ENCODE measurements around the gene KRTAP3-1. TPM values are rescaled to one million over a fixed set of nuclear protein-coding genes. Genes with fewer than 3 reads are reported as not detected.
"Not testable (repeated sequence)": the region's sequence is repeated elsewhere in the genome, so short reads cannot be mapped to it uniquely, and the experiment has no call there.

KRTAP3-1 gene
- total RNA-seq, 1 donor from 2014 or later = not detected

GRCh38 chr17:41003926-41004325 lies 5.0 kb downstream of the KRTAP3-1 start:
- Histone ChIP-seq H3K36me3 (ENCODE audit: control insufficient read depth, insufficient read depth, low read length) (no peaks in the 10 kb centered on the region), H3K4me3 (ENCODE audit: low read depth, low read length) (no peak overlapping the region), H3K27me3 (ENCODE audit: control insufficient read depth, insufficient read depth, low read length) (no peaks in the 10 kb centered on the region)
- TF ChIP-seq CTCF (IDR thresholded peaks at IDR 0.05; ENCODE audit: insufficient read depth, low read length, severe bottlenecking) = no peak
- no peak for DNase-seq (ENCODE audit: low read depth)
- FAIRE-seq = no peak

GRCh38 chr17:41002814-41003213 lies 6.1 kb downstream of the KRTAP3-1 start:
- no peak for TF ChIP-seq CTCF (IDR thresholded peaks at IDR 0.05; ENCODE audit: insufficient read depth, low read length, severe bottlenecking)
- DNase-seq (ENCODE audit: low read depth) (peak; percentile 90), FAIRE-seq (no peak)
- Histone ChIP-seq H3K36me3 (ENCODE audit: control insufficient read depth, insufficient read depth, low read length) (no peaks in the 10 kb centered on the region), H3K27me3 (ENCODE audit: control insufficient read depth, insufficient read depth, low read length) (no peaks in the 10 kb centered on the region), H3K4me3 (ENCODE audit: low read depth, low read length) (no peak overlapping the region)

GRCh38 chr17:41001795-41002194 lies 7.1 kb downstream of the KRTAP3-1 start:
- no peak for FAIRE-seq
- H3K36me3 ChIP-seq (ENCODE audit: control insufficient read depth, insufficient read depth, low read length) = no peaks in the 10 kb centered on the region
- no peak for DNase-seq (ENCODE audit: low read depth)
- H3K4me3 ChIP-seq (ENCODE audit: low read depth, low read length) = no peak overlapping the region
- TF ChIP-seq CTCF (IDR thresholded peaks at IDR 0.05; ENCODE audit: insufficient read depth, low read length, severe bottlenecking) = no peak
- no peaks in the 10 kb centered on the region for H3K27me3 ChIP-seq (ENCODE audit: control insufficient read depth, insufficient read depth, low read length)

GRCh38 chr17:40999563-40999962 lies 9.4 kb downstream of the KRTAP3-1 start, which contains the start of gene KRTAP3-2:
Gene KRTAP3-2, minus strand, starts transcription at chr17:40999906. Its CDS starts 53 bp downstream, at chr17:40999853.
- peak; percentile 55 for FAIRE-seq
- not testable (repeated sequence) for DNase-seq (ENCODE audit: low read depth); H3K36me3 ChIP-seq (ENCODE audit: control insufficient read depth, insufficient read depth, low read length); H3K27me3 ChIP-seq (ENCODE audit: control insufficient read depth, insufficient read depth, low read length); H3K4me3 ChIP-seq (ENCODE audit: low read depth, low read length)

DNA sequence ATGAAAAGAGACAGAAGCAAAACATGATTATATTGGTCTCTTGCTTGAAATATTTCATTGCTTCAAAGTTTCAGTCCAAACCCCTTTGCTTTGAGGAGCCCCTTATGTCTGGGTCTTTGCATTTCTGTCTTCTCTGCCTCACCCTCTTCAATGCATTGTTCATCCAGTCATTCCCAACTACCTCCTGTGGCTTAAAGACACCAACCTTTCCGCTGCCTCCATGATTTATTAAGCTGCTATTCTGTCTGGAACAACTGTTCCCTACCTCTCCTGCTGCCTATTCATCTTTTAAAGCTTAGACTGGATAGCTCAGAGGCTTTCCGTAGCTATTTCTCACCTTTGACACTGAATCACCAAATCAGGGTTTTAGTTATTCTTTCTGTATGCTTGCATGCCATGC lies 11.6 kb downstream of the KRTAP3-1 start:
- no peaks in the 10 kb centered on the region for H3K36me3 ChIP-seq (ENCODE audit: control insufficient read depth, insufficient read depth, low read length)
- no peak overlapping the region for H3K4me3 ChIP-seq (ENCODE audit: low read depth, low read length)
- H3K27me3 ChIP-seq (ENCODE audit: control insufficient read depth, insufficient read depth, low read length) = no peaks in the 10 kb centered on the region
- TF ChIP-seq CTCF (IDR thresholded peaks at IDR 0.05; ENCODE audit: insufficient read depth, low read length, severe bottlenecking) = no peak
- DNase-seq (ENCODE audit: low read depth) (no peak), FAIRE-seq (no peak)

DNA sequence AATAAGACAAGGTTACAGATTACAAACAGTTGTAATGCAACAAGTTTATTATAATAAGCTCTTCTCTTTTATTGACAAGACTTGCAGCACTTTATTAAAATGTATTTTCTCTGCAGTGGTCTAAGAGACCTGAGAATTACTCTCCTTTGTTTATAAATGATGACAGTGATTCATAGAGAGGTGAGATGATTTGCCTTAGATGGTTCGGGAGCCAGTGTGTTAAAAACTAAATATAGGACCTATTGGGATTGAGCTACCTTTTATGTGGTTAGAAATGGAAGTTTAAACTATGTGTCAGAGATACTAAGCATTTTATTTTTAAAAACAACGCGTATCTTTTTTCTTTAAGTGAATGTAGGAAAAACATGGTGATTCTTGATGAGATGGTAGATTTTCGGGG lies 12.1 kb downstream of the KRTAP3-1 start:
- no peak for TF ChIP-seq CTCF (IDR thresholded peaks at IDR 0.05; ENCODE audit: insufficient read depth, low read length, severe bottlenecking)
- no peaks in the 10 kb centered on the region for H3K36me3 ChIP-seq (ENCODE audit: control insufficient read depth, insufficient read depth, low read length)
- no peak for FAIRE-seq

More for the DNA sequence above, 12.1 kb downstream of the KRTAP3-1 start:
- no peak overlapping the region for H3K4me3 ChIP-seq (ENCODE audit: low read depth, low read length)
- H3K27me3 ChIP-seq (ENCODE audit: control insufficient read depth, insufficient read depth, low read length) = no peaks in the 10 kb centered on the region
- DNase-seq (ENCODE audit: low read depth) = no peak

Data from bronchial epithelial cell (primary cell).